Left ventricle myocardium inferior (tissue), 1 donor: ENCODE measurements around the gene ZNF487. TPM values are rescaled to one million over a fixed set of nuclear protein-coding genes. Genes with fewer than 3 reads are reported as not detected.

ENCODE experiments used
- DNase-seq: peaks from one replicate; pipeline ENCODE4 v3.0.0-alpha.2; 2020
- H3K27ac ChIP-seq: fragments of 200-600 bp; replicated peaks from 2 replicates; pipeline ENCODE4 v1.8.0; 2021
- H3K27me3 ChIP-seq: fragments of 200-600 bp; 2 replicates; pipeline ENCODE4 v1.8.0; 2021; ENCODE audit warnings: low read depth
- H3K36me3 ChIP-seq: fragments of 200-600 bp; 2 replicates; pipeline ENCODE4 v1.8.0; 2021
- H3K4me1 ChIP-seq: fragments of 200-600 bp; 2 replicates; pipeline ENCODE4 v1.8.0; 2021
- H3K4me3 ChIP-seq: fragments of 200-600 bp; 2 replicates; pipeline ENCODE4 v1.8.0; 2021; ENCODE audit warnings: mild to moderate bottlenecking, moderate library complexity
- H3K9me3 ChIP-seq: fragments of 200-600 bp; replicated peaks from 2 replicates; pipeline ENCODE4 v1.8.0; 2021
- intact Hi-C: fragments of 100-400 bp; cut with micrococcal nuclease; formaldehyde crosslinking; loops from one replicate; pipeline ENCODE4 v1.11.0; 2022
- total RNA-seq: library from RNA; stranded (reverse); fragmentation: NEBNext Ultra II Directional; extraction: Animal tissue kit (Norgen Biotek cat#: 25700); gene quantifications from one replicate; pipeline ENCODE4 v1.2.1, GENCODE V29; 2021
- TF ChIP-seq, protein P1 (sequence below): fragments of 200-600 bp; IDR thresholded peaks from 2 replicates; pipeline ENCODE4 v1.8.0; 2021; ENCODE audit warnings: antibody characterized with exemption, mild to moderate bottlenecking, borderline replicate concordance
- donor health status: DM: no; HTN: yes; CAD: no; lungs with severe emphysema.

Gene ZNF487
- total RNA-seq, 1 donor from 2014 or later = 2.2 TPM

DNA sequence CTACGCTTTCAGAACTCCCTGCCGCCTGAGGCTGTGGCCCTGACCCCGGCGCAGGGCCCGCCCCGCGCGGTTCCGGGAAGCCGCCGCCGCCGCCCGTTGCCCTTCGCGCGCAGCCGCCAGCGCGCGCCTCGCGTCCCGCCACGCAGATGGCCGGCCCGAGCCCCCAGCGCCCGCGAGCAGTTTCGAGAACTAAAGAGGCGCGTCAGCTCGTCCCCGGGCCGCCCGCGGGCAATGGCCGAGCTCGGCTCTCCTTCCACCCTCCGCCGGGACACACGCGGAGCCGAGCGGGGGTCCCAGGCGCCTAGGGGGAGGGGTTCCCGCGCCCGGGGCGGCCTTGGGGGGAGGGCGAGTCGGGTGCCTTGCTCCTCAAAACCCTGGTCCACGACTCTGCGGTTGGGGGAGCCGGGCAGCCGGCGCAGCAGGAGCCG, 29.7 kb upstream of the ZNF487 start:
- peaks cover 76% of the 10 kb centered on the region for H3K4me1 ChIP-seq
- no peaks in the 10 kb centered on the region for H3K36me3 ChIP-seq
- H3K27me3 ChIP-seq = no peaks in the 10 kb centered on the region
- peak overlapping the region; percentile 98 for H3K27ac ChIP-seq
- intact Hi-C loops = no loop called here
- peak; percentile 68 for DNase-seq
- no peaks in the 10 kb centered on the region for H3K9me3 ChIP-seq
- H3K4me3 ChIP-seq = peak overlapping the region; percentile 85
- TF ChIP-seq, protein P1, sequence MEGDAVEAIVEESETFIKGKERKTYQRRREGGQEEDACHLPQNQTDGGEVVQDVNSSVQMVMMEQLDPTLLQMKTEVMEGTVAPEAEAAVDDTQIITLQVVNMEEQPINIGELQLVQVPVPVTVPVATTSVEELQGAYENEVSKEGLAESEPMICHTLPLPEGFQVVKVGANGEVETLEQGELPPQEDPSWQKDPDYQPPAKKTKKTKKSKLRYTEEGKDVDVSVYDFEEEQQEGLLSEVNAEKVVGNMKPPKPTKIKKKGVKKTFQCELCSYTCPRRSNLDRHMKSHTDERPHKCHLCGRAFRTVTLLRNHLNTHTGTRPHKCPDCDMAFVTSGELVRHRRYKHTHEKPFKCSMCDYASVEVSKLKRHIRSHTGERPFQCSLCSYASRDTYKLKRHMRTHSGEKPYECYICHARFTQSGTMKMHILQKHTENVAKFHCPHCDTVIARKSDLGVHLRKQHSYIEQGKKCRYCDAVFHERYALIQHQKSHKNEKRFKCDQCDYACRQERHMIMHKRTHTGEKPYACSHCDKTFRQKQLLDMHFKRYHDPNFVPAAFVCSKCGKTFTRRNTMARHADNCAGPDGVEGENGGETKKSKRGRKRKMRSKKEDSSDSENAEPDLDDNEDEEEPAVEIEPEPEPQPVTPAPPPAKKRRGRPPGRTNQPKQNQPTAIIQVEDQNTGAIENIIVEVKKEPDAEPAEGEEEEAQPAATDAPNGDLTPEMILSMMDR = no peak

DNA sequence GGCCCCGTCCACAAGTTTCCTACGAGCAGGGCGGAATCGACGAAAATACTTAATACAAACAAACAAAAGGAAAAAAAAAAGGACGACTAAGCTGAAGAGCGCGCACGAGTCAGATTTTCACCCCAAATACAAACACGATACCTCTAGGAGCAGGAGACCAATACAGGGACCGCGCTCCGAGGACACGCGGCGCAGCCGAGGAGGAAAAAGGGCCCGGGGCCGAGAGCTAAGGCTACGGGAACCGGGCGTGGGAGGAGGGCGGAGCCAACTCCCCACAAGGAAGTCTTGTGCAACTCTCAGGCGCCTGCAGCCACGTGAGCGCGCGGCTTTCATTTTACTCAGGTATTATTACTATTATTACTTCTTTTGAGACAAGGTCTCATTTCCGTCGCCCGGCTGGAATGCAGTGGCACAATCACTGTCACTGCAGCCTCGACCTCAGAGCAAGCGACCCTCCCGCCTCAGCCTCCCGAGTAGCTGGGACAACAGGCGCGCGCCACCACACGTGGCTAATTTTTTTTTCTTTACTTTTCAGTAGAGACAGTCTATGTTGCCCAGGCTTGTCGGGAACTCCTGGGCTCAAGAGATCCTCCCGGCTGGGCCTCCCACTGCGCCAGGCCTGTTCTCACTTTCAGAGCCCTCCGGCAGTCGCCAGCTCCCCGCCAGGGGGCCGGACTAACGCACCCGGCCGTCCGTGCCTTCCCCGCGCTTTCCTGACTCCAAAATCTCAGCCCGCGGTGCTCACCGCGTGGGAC, 29.2 kb upstream of the ZNF487 start:
- Histone ChIP-seq H3K36me3 (no peaks in the 10 kb centered on the region), H3K4me1 (peaks cover 70% of the 10 kb centered on the region), H3K27me3 (no peaks in the 10 kb centered on the region), H3K9me3 (no peaks in the 10 kb centered on the region), H3K27ac (peak overlapping the region; percentile 98), H3K4me3 (peak overlapping the region; percentile 85)
- peak; percentile 92 for DNase-seq
- intact Hi-C loops = no loop called here
- TF ChIP-seq, protein P1 = peak; percentile 53

DNA sequence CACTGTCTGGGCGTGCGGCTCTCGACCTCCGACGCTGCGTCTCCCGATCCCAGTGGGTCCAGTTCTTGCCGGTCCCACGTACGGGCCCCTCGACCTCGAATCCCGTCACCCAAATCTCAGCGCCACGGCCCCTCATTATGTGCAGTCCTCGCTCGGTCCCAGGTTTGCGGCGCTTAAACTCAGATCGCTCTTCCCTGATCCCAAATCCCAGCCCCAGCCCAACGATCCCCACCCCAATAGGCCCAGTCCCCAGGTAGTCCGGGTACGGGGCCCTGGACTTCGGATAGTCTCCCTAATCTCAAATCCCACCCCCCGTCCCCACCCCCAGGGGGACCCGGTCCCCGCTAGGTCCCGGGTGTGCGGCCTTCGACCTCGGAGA, 28.6 kb upstream of the ZNF487 start:
- TF ChIP-seq, protein P1 = no peak
- H3K9me3 ChIP-seq = no peaks in the 10 kb centered on the region
- no peak for DNase-seq
- peak overlapping the region; percentile 85 for H3K4me3 ChIP-seq
- no peaks in the 10 kb centered on the region for H3K36me3 ChIP-seq
- peak overlapping the region; percentile 98 for H3K27ac ChIP-seq
- intact Hi-C loops = no loop called here
- H3K27me3 ChIP-seq = no peaks in the 10 kb centered on the region
- peaks cover 64% of the 10 kb centered on the region for H3K4me1 ChIP-seq

DNA sequence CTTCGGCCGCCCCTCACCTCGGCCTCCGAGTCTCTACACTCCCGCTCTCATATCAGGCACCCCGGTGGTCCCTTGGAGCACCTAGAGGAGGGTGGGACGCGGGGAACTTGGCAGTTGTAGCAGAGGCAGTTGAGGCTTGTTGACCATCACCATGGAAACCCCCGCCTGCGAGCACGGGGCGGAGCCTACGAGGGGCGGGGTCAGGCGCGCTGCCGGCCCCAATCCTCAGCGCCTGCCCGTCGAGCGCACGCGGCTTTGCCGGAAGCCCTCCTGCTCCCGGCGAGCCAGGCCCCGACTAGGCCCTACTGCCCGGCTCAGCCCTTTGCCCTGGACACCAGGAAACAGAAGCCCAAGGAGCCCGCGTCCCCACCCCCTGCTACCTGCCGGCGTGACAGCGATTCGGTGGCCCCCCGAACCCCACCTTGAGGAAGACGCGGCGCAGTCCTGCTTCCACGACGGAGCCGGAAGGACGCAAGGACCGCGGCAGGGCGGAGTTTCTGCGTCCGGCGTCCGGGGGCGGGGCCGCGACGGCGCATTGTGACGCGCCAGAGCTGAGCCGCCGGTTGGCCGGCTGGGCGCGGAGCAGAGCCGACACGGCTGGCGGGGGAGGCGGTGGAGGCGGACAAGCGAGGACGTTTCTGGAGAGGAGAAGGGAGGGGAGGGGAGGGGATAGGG, 28.1 kb upstream of the ZNF487 start, which contains the start of gene HNRNPF:
Gene HNRNPF (minus strand): TSS at position 477 of the 675 bp plus-strand sequence. CDS start 21,302 bp downstream, outside the sequence.
- Histone ChIP-seq H3K27ac (peak within 1 kb of the TSS; percentile 98), H3K4me1 (peaks cover 59% of the 10 kb centered on the region), H3K36me3 (no peaks in the 10 kb centered on the region), H3K9me3 (no peaks in the 10 kb centered on the region), H3K27me3 (no peaks in the 10 kb centered on the region), H3K4me3 (peak within 1 kb of the TSS; percentile 85)
- TF ChIP-seq, protein P1 = no peak
- DNase-seq = peak; percentile 95
- intact Hi-C loops = no loop called here

DNA sequence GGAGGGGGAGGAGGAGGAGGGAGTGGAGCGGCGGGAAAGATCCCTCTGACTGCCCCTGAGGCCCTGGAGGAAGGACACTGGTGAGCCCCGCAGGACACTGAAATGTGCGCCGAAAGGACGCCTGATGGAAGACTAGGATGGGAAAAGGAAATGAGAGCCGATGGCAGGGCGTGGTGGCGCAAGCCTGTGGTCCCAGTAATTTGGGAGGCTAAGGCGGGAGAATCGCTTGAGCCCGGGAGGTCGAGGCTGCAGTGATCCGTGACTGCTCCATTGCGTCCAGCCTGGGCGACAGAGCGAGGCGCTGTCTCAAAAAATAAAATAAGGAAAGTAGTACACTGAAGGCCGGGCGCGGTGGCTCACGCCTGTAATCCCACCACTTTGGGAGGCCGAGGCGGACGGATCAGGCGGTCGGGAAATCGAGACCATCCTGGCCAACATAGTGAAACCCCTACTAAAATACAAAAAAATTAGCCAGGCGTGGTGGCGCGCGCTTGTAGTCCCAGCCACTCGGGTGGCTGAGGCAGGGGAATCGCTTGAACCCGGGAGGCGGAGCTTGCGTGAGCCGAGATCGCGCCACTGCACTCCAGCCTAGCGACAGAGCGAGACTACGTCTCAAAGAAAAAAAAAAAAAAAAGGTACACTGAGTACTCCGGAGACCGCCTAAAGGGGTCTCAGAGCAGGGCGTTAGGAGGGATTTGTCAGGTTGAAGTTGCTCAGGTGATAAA, 27.4 kb upstream of the ZNF487 start:
- TF ChIP-seq, protein P1 = no peak
- Histone ChIP-seq H3K4me1 (peaks cover 52% of the 10 kb centered on the region), H3K27me3 (no peaks in the 10 kb centered on the region), H3K27ac (peak overlapping the region; percentile 98), H3K36me3 (no peaks in the 10 kb centered on the region), H3K4me3 (peak overlapping the region; percentile 85), H3K9me3 (no peaks in the 10 kb centered on the region)
- peak; percentile 46 for DNase-seq
- intact Hi-C loops = no loop called here
